Amniotic stem cell (primary cell): Measurements from ENCODE around the gene NAPEPLD.
"Not testable (repeated sequence)": the region's sequence is repeated elsewhere in the genome, so short reads cannot be mapped to it uniquely, and the experiment has no call there.

ENCODE experiments used
- DNase-seq: peaks from one replicate; lab custom pipeline; 2025; lab: John Stamatoyannopoulos, UW

The NAPEPLD gene

DNA sequence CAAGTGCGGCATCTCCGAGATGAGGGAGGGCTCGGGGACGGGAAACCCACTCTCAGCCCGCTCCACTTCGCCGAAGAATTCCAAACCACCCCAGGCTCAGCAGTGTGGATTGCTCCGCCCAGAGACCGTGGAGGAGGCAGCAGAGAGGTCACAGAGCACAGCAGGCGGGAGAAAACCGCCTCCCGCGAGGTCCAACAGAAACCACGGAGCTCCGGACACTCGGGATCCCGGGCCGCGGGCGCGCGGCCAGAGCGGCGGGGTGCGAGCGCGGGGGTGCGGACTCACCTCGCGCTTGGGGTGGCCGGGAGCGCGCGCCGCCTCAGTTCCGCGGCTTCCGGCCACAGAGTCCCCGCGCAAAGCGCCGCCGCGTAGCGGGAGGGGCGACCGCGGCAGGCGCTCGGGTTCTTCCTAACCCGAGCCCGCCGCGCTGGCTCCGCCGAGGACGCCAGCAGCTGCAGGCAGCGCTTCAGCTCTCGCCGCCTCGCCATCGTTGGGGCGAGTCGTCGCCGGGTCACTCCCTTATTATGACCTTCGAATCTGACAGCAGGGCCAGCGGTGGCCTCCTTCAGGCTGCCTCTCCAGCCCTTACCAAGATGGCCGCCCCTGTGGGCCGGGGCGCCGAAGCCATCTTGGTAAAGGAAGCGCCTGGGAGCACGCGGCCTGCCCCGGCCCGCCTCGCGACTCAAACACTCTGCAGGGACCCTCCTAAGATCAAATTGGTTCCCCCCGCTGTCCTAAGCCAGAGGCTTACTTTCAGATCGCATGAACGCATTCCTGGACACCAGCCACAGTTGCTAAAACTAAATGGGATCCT, at the start of gene NAPEPLD:
NAPEPLD (minus strand) TSS at position 106 of the 814 bp plus-strand sequence. CDS start 20,323 bp downstream, outside the sequence.
- peak; percentile 65 for DNase-seq

DNA sequence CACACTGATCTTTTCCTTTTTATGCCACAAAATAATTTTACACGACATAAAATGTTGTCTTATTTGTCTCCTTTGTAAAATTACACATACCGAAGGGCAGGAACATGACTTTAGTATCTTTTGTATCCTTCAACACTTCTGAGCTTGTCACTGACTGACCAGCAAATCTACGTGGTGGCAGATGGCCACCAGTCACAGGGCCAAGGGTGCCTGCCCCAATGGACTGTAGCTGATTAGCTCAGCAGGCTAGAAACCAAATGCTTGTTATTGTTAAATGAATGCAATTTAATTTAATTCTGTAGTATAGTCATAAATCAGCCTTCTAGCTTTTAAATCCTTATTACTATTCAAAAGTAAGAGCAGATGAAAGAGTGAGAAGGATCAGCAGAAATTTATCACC, 49.2 kb upstream of the NAPEPLD start:
- not testable (repeated sequence) for DNase-seq

DNA sequence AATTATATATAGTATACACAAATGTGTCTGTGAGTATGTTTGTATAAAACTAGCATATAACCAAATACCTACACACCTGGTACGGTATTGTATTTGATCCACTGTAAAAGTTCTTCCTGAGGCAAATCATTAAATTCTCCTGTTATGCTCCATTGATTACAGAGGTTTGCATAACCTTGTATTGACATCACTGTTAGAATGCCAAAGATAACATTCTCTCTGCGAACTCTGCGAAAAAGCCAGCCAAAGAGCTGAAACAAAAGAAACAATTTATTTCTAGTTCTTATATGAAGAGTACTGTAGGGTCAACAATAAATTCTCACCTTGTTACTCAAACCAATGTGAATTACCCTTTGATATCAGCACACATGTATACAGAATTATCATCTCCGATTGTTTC, 46.5 kb upstream of the NAPEPLD start:
- not testable (repeated sequence) for DNase-seq

DNA sequence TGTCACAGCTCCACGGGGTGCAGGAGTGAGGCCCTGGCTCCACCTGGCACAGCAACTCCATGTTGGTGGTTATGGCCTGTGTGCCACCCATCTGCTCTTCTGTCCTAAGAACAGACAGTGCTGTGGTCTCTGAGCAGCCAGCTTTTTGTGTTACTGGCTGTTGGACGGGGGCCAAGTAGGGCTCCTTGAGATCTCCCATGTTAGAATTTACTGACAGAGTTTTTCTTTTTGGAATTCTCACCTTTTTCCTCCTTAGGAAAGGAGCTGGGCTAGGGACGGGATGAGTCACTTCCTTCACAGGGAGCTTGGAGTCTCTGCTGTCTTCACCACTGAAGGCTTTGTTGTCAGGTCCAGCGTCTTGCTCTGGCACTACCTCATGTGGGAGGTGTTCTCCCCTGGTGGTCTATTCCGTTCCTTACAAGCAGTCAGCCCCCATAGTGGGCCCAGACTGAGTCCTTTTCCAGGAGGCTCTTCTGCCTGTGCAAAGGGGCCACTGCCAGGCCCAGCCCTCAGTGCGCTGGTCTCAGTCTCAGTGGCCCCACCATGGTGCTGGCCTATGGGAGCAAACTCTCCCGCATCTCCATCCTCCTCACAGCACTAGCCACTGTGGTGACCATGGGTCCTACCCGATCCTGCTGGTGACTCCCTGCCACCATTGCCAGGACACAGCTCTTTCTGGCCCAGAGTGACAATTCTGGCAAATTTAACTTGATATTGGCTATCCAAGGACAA, 23.7 kb upstream of the NAPEPLD start:
- not testable (repeated sequence) for DNase-seq

DNA sequence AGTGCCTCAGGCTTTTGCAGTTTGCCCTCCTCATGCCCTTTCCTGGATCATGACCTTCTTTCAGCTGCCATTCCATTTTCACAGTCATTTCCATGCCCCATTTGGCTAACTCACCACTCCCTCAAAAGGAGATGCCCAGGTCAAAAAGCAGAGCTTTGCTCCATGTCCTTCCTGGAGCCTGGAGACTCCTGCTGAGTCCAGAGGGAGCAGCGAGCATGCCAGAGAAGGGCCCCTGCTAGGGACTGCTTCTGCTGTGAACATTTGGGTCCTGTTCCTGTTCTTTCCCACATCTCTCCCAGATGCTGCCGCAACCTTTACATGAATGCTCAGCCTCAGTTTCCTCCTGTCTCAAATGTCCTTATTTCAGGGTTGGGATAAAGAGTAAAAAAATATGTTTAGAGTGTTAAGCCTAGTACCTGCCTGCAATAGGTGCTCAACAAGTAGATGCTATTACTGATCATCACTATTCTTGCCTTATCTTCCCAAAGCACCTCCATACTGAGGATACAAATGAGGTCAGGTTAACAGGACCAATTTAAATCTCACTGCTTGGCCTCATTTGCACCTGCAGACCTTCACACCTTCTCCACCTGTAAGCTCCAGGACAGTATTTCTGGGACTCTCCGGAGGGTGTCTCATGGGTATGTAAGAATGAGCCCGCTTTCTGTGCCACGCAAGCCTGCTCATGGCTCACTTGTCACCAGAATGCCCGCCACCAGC, 23.0 kb upstream of the NAPEPLD start:
- not testable (repeated sequence) for DNase-seq

DNA sequence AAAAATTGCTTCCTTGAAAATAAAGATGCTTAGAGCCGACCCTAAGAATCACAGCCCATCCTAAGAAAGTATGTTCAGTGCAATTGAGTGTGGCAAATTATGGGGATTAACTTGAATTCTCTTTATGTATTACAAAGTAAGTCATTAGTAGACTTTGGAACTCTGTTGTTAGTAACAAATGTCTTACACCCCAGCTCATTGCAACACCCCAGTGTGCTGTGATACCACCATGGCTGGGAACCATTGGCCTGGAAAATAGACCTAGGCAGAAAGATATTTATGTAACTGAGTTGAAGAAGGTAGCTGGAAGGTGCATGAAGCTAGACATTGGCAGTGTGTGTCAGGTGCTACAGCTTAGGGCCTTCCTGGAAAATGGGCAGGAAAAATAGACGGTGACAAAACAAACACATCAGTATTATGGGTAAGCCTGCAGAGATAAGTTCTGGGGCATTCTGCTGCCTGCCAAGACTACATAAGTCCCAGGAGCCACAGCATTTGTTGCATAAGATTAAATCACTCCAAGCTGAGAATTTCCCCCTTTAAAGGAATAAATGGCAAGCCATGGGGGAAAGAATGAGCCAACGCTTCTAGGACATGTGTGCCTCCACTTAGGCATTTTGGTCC, 18.1 kb upstream of the NAPEPLD start:
- not testable (repeated sequence) for DNase-seq

DNA sequence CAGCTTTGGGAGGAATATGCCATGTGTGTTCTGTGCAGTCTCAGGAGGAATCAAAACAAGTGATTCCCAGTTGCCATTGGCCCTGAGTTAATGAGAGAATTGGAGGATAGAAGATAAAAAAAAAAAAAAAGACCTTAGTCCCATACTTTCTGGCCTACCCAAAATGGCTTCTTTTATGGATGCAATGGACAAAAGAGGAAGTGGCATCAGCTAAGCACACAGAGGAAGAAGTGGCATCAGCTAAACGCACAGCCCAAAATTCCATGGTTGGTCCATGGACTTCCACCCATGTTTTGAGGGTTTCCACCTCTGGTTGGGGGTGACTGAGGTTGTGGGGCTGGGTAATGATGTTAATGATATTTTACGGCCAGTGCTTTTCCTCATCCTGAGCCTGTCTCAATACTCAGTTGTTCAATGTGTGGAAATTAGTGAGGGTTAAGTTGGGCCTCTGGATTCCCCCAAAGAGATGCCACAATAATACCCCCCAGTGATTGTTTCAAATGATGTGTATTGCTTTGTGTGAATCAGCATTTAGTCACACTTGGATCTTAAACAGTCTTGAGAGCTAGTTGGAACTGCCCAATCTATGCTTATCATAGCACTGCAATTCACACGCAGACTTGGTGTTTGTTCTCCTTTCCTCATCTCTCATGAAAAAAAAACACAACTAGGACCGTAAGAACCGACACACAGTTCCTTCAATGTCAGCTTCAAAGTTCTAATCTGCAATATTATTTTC, 14.4 kb upstream of the NAPEPLD start:
- DNase-seq: not testable (repeated sequence)

DNA sequence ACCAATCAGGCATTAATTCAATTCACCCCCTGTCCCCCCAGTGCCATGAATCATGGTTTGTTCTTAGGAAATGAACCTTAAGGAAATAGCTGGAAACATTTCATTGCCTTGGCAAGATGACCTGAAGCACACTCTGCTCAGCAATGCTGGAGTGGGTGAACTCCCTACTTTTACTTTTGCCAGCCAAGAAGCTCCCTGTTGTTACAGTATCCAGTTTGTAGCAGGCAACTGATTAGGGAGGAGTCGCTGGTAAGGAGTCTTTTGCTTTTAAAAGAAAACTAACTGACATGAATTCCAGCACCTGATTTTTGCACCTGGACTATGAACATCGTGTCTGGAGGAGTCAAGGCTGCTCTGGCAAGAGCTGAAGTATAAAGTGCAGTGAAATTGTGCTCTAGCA, 13.7 kb upstream of the NAPEPLD start:
- DNase-seq: not testable (repeated sequence)

DNA sequence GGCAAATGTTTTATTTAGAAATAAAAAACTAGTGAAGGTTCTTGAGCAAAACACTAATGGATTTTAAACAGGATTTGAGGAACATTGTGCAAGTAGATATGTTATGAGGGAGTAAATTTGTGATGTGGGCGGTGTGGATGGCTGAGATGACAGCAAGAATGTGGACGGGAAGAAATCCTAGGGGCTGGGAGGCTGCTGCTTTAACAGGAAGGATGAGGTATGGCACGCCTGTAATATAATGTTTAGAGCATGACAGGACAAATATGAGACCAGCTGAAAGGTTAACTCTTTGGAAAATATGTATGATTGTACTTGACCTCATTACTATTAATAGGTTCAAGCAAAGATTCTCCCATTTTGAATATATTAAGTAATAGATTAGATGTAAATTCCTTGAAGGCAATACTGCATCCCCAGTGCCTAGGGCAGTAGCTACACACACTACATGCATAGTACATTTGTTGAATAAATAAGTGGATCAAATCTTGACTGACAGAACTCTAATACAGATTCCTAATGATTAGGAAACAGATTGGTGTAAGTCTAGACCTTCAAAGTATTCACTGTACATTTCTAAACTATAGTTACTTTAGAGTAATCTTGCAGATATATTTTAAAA, 13.2 kb upstream of the NAPEPLD start:
- DNase-seq: not testable (repeated sequence)

DNA sequence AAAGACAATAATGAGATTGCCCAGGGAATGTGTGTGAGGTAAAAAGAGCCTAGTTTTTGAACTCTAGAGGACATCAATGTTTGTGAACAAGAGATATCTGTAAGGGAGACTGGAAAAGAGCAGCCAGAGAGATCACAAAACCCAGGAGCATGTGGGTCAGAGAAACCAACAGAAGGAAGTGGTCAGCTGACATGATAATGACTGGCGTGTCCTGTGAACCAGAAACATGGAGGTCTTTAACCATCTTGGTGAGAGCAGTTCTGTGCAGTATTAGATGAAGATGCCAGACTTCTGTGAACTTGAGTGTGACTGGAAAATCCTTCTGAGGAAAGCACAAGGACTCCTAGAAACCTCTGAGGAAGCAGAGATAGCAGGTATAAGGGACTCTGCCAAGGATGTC, 10.2 kb upstream of the NAPEPLD start:
- not testable (repeated sequence) for DNase-seq

DNA sequence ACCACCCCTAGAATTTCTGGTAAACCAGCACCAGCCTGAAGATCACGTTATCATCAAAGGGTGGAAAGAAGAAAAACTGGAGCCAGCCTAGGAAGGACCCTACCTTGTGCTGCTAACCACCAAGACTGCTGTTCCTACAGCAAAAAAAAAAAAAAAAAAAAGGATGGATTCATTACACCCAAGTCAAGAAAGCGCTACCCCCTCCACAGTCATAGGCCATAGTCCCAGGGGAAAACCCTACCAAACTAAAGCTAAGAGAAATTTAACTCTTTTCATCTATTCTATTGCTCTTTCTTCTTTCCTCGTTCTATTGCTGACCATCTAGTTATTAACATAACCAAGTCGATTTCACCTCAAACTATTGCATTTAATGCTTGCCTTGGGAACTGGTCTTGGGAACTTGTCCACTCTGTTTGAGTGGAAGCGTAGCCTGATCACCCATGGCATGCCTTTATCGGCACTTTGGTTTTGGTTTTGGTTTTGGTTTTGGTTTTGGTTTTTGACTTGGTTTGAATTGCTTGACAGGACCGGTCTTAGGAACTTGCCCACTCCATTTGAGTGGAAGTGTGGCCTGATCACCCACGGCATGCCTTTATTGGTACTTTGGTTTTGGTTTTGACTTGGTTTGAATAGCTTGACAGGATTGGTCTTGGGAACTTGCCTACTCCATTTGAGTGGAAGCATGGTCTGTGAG, 6.6 kb upstream of the NAPEPLD start:
- not testable (repeated sequence) for DNase-seq

DNA sequence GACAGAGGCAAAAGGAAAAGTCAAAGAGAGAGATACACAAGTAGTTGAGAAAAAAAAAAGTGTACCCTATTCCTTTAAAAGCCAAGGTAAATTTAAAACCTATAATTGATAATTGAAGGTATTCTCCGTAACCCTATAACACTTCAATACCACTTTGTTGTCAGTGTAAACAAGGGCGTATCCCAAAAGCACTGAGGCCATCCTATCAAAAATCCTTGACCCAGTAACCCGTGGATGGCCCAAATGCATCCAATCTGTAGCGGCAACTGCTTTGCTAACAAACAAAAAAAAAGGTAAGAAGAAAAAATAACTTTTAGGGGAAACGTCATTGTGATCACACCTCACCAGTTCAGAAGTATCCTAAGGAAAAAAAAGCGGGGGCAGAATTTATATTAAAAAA, 5.1 kb upstream of the NAPEPLD start:
- no peak for DNase-seq

DNA sequence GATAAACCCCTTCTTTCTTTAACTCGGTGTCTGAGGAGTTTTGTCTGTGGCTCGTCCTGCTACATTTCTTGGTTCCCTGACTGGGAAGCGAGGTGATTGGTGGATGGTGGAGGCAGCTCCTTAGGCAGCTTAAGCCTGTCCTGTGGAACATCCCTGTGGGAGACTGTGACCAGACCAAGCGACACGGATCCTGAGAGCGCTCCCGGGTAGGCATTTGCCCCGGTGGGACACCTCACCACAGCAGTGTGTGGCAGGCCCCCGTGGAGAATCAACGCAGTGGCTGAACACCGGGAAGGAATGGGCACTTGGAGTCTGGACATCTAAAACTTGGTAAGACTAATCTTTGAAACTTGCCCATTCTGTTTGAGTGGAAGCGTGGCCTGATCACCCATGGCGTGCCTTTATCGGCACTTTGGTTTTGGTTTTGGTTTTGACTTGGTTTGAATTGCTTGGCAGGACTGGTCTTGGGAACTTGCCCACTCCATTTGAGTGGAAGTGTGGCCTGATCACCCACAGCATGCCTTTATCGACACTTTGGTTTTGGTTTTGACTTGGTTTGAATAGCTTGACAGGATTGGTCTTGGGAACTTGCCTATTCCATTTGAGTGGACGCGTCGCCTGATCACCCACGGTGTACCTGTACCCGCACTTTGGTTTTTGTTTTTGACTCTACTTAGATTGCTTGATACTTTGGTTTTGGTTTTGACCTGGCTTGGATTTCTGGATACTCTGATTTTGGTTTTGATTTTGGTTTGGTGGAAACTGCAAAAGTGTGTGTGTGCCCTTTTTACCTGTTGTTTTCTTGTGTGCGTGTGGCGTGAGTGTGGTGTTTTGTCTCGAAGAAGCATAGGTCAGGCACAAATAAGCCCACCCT, 4.1 kb upstream of the NAPEPLD start:
- not testable (repeated sequence) for DNase-seq

DNA sequence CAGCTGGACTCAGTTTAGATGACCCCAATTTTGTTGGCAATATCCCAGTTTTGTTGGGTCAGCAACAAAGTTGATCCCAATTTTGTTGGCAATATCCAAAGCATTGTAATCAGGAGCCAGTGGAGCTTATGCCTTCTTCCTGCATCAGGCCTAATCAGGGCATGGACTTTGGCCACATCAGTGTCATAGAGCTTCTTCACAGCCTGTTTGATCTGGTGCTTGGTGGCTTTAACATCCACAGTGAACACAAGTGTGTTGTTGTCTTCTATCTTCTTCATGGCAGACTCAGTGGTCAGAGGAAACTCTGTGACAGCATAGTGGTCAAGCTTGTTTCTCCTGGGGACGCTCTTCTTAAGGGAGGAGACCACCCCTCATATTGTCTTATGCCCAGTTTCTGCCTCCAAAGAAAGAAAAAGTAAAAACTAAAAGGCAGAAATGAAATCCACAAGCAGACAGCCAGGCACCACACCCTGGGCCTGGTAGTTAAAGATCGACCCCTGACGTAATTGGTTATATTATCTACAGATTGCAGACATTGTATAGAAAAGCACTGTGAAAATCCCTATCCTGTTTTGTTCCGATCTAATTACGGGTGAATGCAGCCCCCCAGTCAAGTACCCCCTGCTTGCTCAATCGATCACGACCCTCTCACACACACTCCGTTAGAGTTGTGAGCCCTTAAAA, 3.2 kb upstream of the NAPEPLD start:
- not testable (repeated sequence) for DNase-seq

DNA sequence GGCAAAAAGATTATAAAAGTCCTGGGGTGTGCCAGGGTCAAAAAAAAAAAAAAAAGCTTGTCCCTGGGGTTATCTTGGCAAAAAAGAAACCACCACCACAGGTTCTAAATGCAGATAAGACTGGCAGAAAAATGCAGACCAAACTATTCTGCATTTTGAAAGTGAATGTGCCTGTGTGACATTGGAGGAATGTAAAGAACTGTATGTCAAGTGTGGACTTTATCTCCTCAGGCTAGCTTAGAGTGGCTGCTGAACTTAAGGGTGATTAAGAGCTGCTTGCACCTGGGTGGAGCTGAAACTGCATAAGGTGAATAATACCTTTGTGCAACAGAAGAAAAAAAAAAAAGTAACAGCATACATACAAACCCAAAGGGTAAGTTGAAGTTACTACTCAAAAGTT, 1.3 kb upstream of the NAPEPLD start:
- DNase-seq: no peak

DNA sequence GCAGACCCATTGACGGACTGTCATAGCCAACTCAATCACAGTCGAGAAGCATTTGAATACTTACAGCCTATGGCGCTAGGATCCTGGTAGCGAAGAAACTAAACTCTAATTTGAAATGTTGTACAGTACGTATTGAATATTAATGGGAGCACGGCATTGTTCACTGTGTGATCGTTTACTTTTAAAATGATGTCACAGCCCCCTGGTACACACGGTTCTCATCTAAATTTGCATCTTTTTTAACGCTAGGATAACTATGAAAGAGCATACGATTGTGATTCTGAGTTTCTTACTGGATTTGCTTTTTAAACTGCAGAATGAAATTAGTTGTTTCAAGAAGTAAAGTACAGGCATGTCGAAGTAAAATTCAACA, 895 bp upstream of the NAPEPLD start:
- DNase-seq: no peak

DNA sequence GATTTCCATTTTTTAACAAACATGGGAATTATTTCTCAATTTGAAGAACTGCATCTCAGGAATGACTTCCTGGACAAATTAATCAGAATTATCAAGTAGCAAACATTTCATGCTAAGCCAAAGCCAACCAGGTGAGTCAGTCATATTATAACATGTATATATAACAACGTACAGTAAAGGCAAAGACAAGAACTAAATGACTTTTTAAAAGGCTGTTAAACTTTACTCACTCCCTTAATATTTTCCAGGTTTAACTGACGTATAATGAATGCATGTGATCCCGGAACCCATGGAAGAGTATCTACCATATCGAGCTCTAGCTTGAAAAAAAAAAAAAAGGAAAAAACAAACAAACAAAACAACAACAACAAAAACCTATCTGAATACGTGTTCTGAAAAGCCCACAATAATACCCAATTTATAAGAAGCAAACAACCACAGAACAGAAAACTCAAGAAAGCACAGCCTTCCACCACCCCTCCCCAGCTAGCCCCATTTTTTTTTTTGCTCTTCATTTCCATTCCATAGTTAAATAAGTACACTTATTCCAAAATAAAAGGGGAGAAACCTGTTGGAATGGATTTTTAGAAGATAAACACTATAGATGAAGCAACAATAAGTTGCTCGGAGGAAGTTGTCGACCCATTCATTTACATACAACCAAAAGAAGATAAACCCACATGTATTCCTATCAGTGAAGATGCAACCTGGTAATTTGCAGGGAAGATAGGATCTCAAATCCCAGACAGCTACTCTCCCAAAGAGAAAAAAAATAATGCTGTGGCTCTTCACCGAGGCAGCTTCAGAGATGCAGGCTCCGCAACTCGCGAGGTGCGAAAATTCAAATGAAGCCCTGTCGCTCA, 537 bp downstream of the NAPEPLD start:
- DNase-seq: no peak

DNA sequence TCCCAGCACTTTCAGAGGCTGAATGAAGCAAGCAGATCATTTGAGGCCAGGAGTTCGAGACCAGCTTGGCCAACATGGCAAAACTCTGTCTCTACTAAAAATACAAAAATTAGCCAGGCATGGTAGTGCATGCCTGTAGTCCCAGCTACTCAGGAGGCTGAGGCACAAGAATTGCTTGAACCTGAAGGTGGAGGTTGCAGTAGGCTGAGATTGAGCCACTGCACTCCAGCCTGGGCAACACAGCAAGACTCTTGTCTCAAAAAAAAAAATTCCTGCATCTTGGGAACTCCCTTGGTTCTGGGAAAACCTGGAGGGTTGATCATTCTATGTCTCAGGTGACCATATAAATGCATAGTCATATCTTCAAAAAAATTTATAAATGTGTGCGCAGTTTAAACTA, 4.1 kb downstream of the NAPEPLD start:
- not testable (repeated sequence) for DNase-seq
